AG09309 (cell line): Measurements from ENCODE around the gene TFF1.

Experiments used
- DNase-seq: peaks from one replicate; pipeline ENCODE4 v3.0.0-alpha.2; 2010; ENCODE audit warnings: low read depth
- H3K4me3 ChIP-seq: 2 replicates; pipeline ENCODE4 v1.5.1; 2011; ENCODE audit warnings: mild to moderate bottlenecking, low read depth, low read length, moderate library complexity; ENCODE audit not compliant: control insufficient read depth
- CTCF ChIP-seq: IDR thresholded peaks from 2 replicates; pipeline ENCODE4 v1.5.1; 2011; ENCODE audit warnings: mild to moderate bottlenecking, low read depth, low read length, inconsistent platforms; ENCODE audit not compliant: insufficient read depth, control insufficient read depth; ENCODE audit errors: missing control alignments

The TFF1 gene

GRCh38 chr21:42374457-42374856 lies 8.1 kb upstream of the TFF1 start:
- no peak for TF ChIP-seq CTCF
- no peak overlapping the region for H3K4me3 ChIP-seq
- DNase-seq, result no peak

DNA sequence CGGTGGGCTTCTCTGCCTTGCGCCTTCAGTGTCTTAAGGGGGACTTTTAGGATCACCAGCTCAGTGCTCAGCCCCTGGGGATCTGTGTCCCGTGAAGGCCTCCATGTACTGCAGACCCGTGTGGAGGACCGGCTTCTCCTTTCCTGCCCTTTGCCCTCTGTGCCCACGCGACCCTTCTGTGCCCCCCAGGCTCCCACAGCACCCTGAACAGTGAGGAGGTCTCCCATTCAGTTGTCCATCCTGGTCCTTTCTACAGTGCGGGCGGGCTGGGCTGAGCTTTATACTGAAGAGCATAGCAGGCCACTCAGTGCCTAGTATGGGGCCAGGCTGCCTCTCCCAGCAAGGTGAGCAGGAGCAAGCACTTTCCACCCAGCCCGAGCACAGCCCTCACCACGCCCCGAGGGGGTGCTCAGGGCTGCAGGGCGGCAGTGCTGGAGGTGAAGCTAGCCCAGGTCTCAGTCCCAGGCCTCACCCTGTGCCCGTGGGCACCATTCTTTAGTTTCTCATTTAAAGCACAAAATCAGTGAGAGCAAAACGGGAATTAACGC lies 7.6 kb upstream of the TFF1 start:
- no peak for TF ChIP-seq CTCF
- no peak for DNase-seq
- H3K4me3 ChIP-seq, result no peak overlapping the region

GRCh38 chr21:42373196-42373907 lies 7.0 kb upstream of the TFF1 start:
- H3K4me3 ChIP-seq, result no peak overlapping the region
- DNase-seq, result no peak
- TF ChIP-seq CTCF, result no peak

DNA sequence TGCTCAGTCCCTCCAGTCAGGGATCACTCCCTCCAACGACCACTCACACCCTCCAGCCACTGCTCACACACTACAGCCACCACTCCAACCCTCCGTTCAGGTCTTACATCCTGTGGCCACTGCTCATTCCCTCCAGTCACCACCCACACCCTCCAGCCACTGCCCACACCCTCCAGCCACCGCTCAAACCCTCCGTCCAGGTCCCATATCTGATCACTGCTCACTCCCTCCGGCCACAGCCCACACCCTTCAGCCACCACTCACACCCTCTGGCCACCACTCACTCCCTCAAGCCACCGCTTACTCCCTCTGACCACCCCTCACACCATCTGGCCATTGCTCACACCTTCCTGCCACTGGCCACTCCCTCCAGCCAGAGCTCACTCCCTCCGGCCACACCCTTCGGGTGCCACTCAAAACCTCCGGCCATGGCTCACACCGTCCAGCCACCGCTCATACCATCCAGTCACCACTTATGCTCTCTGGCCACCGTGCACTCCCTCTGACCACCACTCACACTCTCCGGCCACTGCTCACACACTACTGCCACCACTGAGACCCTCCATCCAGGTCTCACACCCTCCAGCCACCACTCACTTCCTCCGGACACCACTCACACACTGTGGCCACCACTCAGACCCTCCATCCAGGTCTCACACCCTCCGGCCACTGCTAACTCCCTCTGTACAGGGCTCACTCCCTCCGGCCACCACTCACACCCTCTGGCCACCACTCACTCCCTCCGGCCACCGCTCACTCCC lies 4.7 kb upstream of the TFF1 start:
- no peak for TF ChIP-seq CTCF
- DNase-seq, result no peak
- no peak overlapping the region for H3K4me3 ChIP-seq

- no peak for TF ChIP-seq CTCF
- H3K4me3 ChIP-seq, result no peak overlapping the region
- DNase-seq, result no peak
Measured at GRCh38 chr21:42369821-42370220, 3.5 kb upstream of the TFF1 start.

- no peak for TF ChIP-seq CTCF
- DNase-seq, result no peak
- no peak overlapping the region for H3K4me3 ChIP-seq
Measured at GRCh38 chr21:42367367-42368165, 1.2 kb upstream of the TFF1 start.
